B cell (primary cell): Measurements from ENCODE around the gene MIDN.

Experiments
- EZH2 ChIP-seq: IDR thresholded peaks from 2 replicates; pipeline ENCODE4 v1.6.1; 2012; ENCODE audit warnings: borderline replicate concordance, low read depth, mild to moderate bottlenecking, moderate library complexity, low read length; ENCODE audit not compliant: insufficient read depth, poor library complexity, severe bottlenecking
- TF ChIP-seq, protein P1 (sequence below): fragments of 200-600 bp; IDR thresholded peaks from one replicate; pipeline ENCODE4 v1.8.0; 2022; ENCODE audit warnings: antibody characterized with exemption, mild to moderate bottlenecking

DNA sequence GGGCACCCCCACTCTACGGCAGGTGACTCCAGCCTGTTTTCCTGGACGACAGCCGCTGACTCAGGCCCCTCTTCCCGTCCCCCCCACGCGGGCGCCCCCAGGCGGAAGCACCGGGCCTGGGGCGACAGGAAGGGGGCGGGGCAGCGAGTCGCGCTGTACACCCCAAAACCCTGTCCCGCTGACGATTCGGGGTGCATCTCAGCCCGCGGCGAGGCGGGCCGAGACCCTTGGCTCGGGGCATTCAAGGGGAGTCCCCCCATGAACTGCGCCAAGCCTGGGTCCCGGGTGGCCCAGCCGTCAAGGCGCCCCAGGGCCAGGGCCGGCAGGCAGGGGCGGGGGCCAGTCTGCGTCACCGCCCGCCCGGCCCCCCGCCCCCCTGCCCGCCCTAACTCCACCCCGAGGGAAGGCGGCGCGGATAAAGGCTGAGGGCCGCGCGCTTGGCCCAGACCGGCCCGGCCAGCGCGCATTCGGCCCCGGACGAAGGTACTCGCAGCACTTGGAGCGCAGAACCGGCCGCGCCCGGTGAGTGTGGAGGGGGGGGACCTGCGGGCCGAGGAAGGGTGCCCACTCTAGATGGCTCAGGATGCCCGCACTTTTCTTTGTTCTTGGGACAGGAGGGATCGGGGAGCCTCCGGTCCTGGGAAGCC, at the start of gene MIDN:
- TF ChIP-seq, protein P1, sequence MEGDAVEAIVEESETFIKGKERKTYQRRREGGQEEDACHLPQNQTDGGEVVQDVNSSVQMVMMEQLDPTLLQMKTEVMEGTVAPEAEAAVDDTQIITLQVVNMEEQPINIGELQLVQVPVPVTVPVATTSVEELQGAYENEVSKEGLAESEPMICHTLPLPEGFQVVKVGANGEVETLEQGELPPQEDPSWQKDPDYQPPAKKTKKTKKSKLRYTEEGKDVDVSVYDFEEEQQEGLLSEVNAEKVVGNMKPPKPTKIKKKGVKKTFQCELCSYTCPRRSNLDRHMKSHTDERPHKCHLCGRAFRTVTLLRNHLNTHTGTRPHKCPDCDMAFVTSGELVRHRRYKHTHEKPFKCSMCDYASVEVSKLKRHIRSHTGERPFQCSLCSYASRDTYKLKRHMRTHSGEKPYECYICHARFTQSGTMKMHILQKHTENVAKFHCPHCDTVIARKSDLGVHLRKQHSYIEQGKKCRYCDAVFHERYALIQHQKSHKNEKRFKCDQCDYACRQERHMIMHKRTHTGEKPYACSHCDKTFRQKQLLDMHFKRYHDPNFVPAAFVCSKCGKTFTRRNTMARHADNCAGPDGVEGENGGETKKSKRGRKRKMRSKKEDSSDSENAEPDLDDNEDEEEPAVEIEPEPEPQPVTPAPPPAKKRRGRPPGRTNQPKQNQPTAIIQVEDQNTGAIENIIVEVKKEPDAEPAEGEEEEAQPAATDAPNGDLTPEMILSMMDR, result peak; percentile 35
- no peak for TF ChIP-seq EZH2
